Eye (tissue), 1 donor: ENCODE results near the gene HYOU1.
A peak's percentile ranks its signal among the peaks of the same experiment; 100 is the strongest.
"Not testable (repeated sequence)": the region's sequence is repeated elsewhere in the genome, so short reads cannot be mapped to it uniquely, and the experiment has no call there.

Experiments
- DNase-seq: peaks from one replicate; pipeline ENCODE4 v3.0.0-alpha.2; 2015

HYOU1 gene

GRCh38 chr11:119018074-119018938, 38.7 kb downstream of the HYOU1 start, which contains the start of the genes RPS25 and TRAPPC4:
TSS of gene RPS25 (minus strand) at chr11:119018343. CDS start at chr11:119018284, 59 bp downstream.
TSS of gene TRAPPC4 (plus strand) at chr11:119018766. CDS start at chr11:119018796, 30 bp downstream.
- peak; percentile 99 for DNase-seq

- not testable (repeated sequence) for DNase-seq
These were observed 39.6 kb downstream of the HYOU1 start for GRCh38 chr11:119017377-119017776.

GRCh38 chr11:119016216-119017009, 40.6 kb downstream of the HYOU1 start:
- DNase-seq = no peak

DNA sequence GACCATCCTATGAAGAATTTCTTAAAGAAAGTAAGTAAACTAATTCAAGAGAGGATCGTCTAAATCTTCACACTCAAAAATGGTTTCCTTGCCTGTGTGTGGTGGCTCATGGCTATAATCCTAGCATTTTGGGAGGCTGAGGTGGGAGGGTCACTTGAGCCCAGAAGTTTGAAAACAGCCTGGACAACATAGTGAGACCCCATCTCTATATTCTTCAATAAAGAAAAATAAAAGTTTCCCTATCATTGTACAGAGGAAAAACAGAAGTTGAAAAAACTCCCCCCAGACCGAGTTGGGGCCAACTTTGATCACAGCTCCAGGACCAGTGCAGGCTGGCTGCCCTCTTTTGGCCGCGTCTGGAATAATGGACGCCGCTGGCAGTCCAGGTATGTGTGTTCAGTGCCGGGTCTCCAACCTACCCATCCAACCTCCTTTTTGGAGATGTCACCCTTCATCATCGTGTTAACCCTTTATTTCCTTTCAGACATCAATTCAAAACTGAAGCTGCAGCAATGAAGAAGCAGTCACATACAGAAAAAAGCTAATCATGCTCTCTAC, 41.9 kb downstream of the HYOU1 start:
- no peak for DNase-seq

DNA sequence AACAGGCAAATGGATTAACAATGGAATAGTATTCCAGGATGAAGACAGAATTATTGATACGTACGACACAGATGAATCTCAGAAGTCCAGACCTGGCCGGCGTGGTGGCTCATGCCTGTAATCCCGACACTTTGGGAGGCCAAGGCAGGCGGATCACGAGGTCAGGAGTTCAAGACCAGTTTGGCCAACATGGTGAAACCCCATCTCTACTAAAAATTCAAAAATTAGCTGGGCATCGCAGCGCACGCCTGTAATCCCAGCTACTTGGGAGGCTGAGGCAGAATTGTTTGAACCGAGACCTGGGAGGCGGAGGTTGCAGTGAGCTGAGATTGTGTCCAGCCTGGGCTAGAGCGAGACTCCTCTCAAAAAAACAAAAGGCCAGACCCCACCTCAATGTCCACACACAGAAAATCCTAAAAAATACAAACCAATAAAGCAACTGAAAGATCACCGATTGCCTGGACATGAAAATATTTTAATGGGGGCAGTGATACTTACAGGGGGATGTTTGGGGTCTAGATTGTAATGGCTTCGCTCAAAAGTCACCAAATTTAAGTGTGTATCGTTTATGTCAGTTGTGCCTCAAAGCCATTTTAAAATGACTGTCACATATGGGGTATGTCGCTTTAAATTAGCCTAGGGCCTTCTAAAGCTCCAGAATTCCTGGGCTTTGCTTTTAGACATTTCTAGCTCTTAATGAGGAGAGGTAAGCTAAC, 42.6 kb downstream of the HYOU1 start:
- no peak for DNase-seq

- no peak for DNase-seq
These were observed 44.3 kb downstream of the HYOU1 start for GRCh38 chr11:119012629-119013170.

DNA sequence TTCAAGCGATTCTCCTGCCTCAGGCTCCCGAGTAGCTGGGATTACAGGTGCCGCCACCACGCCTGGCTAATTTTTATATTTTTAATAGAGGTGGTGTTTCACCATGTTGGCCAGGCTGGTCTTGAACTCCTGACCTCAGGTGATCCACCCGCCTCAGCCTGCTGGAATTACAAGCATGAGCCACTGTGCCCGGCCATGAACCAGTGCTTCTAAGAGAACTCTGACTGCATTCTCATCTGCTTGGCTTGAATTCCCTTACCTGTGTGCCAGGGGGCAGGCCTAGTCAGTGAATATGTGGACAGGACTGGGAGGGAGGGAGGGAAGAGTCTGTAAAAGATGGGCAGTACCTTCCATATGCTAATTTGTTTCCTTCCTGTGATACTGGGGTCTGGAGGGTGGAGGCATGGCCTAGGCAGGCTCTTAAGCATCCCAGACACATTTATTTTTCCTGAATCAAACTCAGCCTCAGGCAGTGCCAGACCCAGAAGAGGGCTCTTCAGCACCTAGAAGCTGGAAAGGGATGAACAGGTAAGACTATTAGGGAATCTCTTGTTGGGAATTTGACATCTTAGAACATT, 45.4 kb downstream of the HYOU1 start:
- no peak for DNase-seq

DNA sequence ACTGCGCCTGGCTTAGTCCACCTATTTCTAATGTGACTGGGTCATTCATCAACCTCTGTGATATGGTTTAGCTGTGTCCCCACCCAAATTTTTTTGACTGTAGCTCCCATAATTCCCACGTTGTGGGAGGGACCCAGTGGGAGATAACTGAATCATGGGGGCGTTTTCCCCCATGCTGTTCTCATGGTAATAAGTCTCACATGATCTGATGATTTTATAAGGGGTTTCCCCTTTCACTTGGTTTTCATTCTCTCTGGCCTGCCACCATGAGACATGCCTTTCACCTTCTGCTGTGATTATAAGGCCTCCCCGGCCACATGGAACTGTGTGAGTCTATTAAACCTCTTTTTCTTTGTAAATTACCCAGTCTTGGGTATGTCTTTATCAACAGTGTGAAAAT, 50.3 kb downstream of the HYOU1 start:
- no peak for DNase-seq

GRCh38 chr11:119000906-119001305, 56.1 kb downstream of the HYOU1 start:
- no peak for DNase-seq

GRCh38 chr11:118998822-118999221, 58.2 kb downstream of the HYOU1 start:
- no peak for DNase-seq

DNA sequence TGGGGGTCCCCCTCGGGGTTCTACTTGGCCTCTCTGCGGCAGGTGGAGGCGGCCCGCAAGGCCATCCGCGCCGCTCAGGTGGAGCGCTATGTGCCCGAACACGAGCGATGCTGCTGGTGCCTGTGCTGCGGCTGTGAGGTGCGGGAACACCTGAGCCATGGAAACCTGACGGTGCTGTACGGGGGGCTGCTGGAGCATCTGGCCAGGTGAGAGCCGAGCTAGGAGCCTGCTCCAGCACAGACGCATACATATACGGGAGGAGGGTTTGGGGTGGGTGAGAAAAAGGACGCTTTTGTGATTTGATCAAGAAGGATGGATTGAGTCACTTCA, 58.7 kb downstream of the HYOU1 start:
- DNase-seq = no peak

GRCh38 chr11:118997627-118998387, 59.2 kb downstream of the HYOU1 start, which contains the start of gene CENATAC:
TSS of gene CENATAC (plus strand) at chr11:118998138. CDS start at chr11:118998198, 60 bp downstream.
- peak; percentile 97 for DNase-seq

GRCh38 chr11:118996926-118997626, 59.9 kb downstream of the HYOU1 start:
- DNase-seq = peak; percentile 28
